HG02852 (cell line): ENCODE data around the gene AGBL1.

Experiments used
- ATAC-seq: cut with Tn5 transposase; IDR thresholded peaks from one replicate; pipeline ENCODE4 v1.9.1; 2021; ENCODE audit warnings: mild to moderate bottlenecking, moderate library complexity; ENCODE audit not compliant: unreplicated experiment

AGBL1 gene

GRCh38 chr15:86316726-86317383 is 237.2 kb downstream of the AGBL1 start:
- ATAC-seq = no peak

GRCh38 chr15:86317384-86317740 is 237.7 kb downstream of the AGBL1 start:
- no peak for ATAC-seq

GRCh38 chr15:86322629-86323028 is 243.0 kb downstream of the AGBL1 start:
- no peak for ATAC-seq

- ATAC-seq = no peak
Observed at GRCh38 chr15:86327230-86327865, 247.7 kb downstream of the AGBL1 start.

- no peak for ATAC-seq
Observed at GRCh38 chr15:86328658-86329057, 249.0 kb downstream of the AGBL1 start.

GRCh38 chr15:86329311-86330013 is 249.8 kb downstream of the AGBL1 start:
- ATAC-seq = no peak

- ATAC-seq = no peak
Observed at GRCh38 chr15:86333819-86334218, 254.1 kb downstream of the AGBL1 start.

- no peak for ATAC-seq
Observed at GRCh38 chr15:86336051-86336788, 256.5 kb downstream of the AGBL1 start.

- ATAC-seq = no peak
Observed at GRCh38 chr15:86337071-86337470, 257.4 kb downstream of the AGBL1 start.

GRCh38 chr15:86347245-86347644 is 267.6 kb downstream of the AGBL1 start:
- ATAC-seq = no peak

GRCh38 chr15:86349565-86349964 is 269.9 kb downstream of the AGBL1 start:
- no peak for ATAC-seq

GRCh38 chr15:86353213-86353612 is 273.5 kb downstream of the AGBL1 start:
- no peak for ATAC-seq

- ATAC-seq = no peak
Observed at GRCh38 chr15:86355361-86355760, 275.7 kb downstream of the AGBL1 start.

GRCh38 chr15:86355801-86356200 is 276.1 kb downstream of the AGBL1 start:
- no peak for ATAC-seq

GRCh38 chr15:86362555-86362954 is 282.9 kb downstream of the AGBL1 start:
- no peak for ATAC-seq

GRCh38 chr15:86373147-86373546 is 293.5 kb downstream of the AGBL1 start:
- no peak for ATAC-seq

GRCh38 chr15:86375733-86376280 is 296.1 kb downstream of the AGBL1 start:
- ATAC-seq = no peak

- ATAC-seq = no peak
Observed at GRCh38 chr15:86377914-86378313, 298.2 kb downstream of the AGBL1 start.

GRCh38 chr15:86382341-86382740 is 302.7 kb downstream of the AGBL1 start:
- no peak for ATAC-seq

- no peak for ATAC-seq
Observed at GRCh38 chr15:86383611-86384010, 303.9 kb downstream of the AGBL1 start.

GRCh38 chr15:86384186-86384585 is 304.5 kb downstream of the AGBL1 start:
- ATAC-seq = no peak
